ENCODE data around the gene NSD2.

- TF ChIP-seq CTCF (IDR thresholded peaks at IDR 0.05) (no peak), POLR2A (IDR thresholded peaks at IDR 0.05) (no peak)
These were observed 121.4 kb downstream of the NSD2 start for GRCh38 chr4:1992468-1993168.
